Astrocyte (in vitro differentiated cells and primary cell): Measurements from ENCODE around the gene PTPN22. TPM values are rescaled to one million over a fixed set of nuclear protein-coding genes. Genes with fewer than 3 reads are reported as not detected.

ENCODE experiments used
- DNase-seq: peaks from one replicate; pipeline ENCODE4 v3.0.0-alpha.2; 2010; ENCODE audit warnings: low read depth
- FAIRE-seq: peaks from 2 replicates; lab custom pipeline; 2011; peaks lifted over from hg19 to GRCh38; lab: Jason Lieb, UNC
- H2AFZ ChIP-seq: 2 replicates; pipeline ENCODE4 v1.6.0; 2012; ENCODE audit warnings: low read depth, low read length, inconsistent platforms
- H3K27ac ChIP-seq: 2 replicates; pipeline ENCODE4 v1.5.1; 2011; ENCODE audit warnings: low read depth, low read length, inconsistent platforms
- H3K27me3 ChIP-seq: 2 replicates; pipeline ENCODE4 v1.6.0; 2011; ENCODE audit warnings: low read length, inconsistent platforms; ENCODE audit not compliant: insufficient read depth
- H3K36me3 ChIP-seq: 2 replicates; pipeline ENCODE4 v1.5.1; 2011; ENCODE audit warnings: low read length, inconsistent platforms; ENCODE audit not compliant: insufficient read depth
- H3K4me1 ChIP-seq: 2 replicates; pipeline ENCODE4 v1.5.1; 2011; ENCODE audit warnings: low read length, inconsistent platforms; ENCODE audit not compliant: insufficient read depth
- H3K4me2 ChIP-seq: 2 replicates; pipeline ENCODE4 v1.6.0; 2012; ENCODE audit warnings: low read length, inconsistent platforms
- H3K4me3 ChIP-seq: 2 replicates; pipeline ENCODE4 v1.5.1; 2011; ENCODE audit warnings: low read depth, mild to moderate bottlenecking, low read length, inconsistent platforms; ENCODE audit not compliant: insufficient read depth
- H3K79me2 ChIP-seq: 2 replicates; pipeline ENCODE4 v1.6.0; 2012; ENCODE audit warnings: mild to moderate bottlenecking, low read length, inconsistent platforms; ENCODE audit not compliant: insufficient read depth
- H3K9ac ChIP-seq: 2 replicates; pipeline ENCODE4 v1.6.0; 2012; ENCODE audit warnings: mild to moderate bottlenecking, low read length, inconsistent platforms
- H3K9me3 ChIP-seq: 2 replicates; pipeline ENCODE4 v1.5.1; 2012; ENCODE audit warnings: low read depth, mild to moderate bottlenecking, low read length, inconsistent platforms; ENCODE audit not compliant: insufficient read depth
- H4K20me1 ChIP-seq: 2 replicates; pipeline ENCODE4 v1.6.0; 2012; ENCODE audit warnings: low read length, inconsistent platforms; ENCODE audit not compliant: insufficient read depth
- H3K27ac Mint-ChIP-seq: one replicate; pipeline ENCODE4 v1.8.0; 2021; ENCODE audit warnings: mild to moderate bottlenecking, mixed read lengths; ENCODE audit not compliant: unreplicated experiment
- H3K27me3 Mint-ChIP-seq: one replicate; pipeline ENCODE4 v1.8.0; 2021; ENCODE audit warnings: low read depth, mixed read lengths; ENCODE audit not compliant: unreplicated experiment
- H3K36me3 Mint-ChIP-seq: one replicate; pipeline ENCODE4 v1.8.0; 2021; ENCODE audit warnings: low read depth, mixed read lengths; ENCODE audit not compliant: unreplicated experiment
- H3K4me1 Mint-ChIP-seq: one replicate; pipeline ENCODE4 v1.8.0; 2021; ENCODE audit warnings: low read depth, mixed read lengths; ENCODE audit not compliant: unreplicated experiment
- H3K4me3 Mint-ChIP-seq: one replicate; pipeline ENCODE4 v1.8.0; 2021; ENCODE audit warnings: mild to moderate bottlenecking, moderate library complexity, mixed read lengths; ENCODE audit not compliant: unreplicated experiment
- H3K9me3 Mint-ChIP-seq: one replicate; pipeline ENCODE4 v1.8.0; 2021; ENCODE audit warnings: mild to moderate bottlenecking, mixed read lengths; ENCODE audit not compliant: unreplicated experiment
- EZH2 ChIP-seq: IDR thresholded peaks from 2 replicates; pipeline ENCODE4 v1.6.1; 2012; ENCODE audit warnings: mild to moderate bottlenecking, low read length, inconsistent platforms; ENCODE audit not compliant: insufficient read depth
- total RNA-seq: library from RNA; stranded (reverse); gene quantifications from 2 replicates; pipeline ENCODE4 v1.2.1, GENCODE V29; 2021
- TF ChIP-seq, protein P1 (sequence below): IDR thresholded peaks from 2 replicates; pipeline ENCODE4 v1.5.1; 2011; ENCODE audit warnings: low read depth, mild to moderate bottlenecking, inconsistent platforms, low read length, moderate library complexity; ENCODE audit not compliant: insufficient read depth

Gene PTPN22
- total RNA-seq, 1 donor from 2014 or later: 1.3 TPM

DNA sequence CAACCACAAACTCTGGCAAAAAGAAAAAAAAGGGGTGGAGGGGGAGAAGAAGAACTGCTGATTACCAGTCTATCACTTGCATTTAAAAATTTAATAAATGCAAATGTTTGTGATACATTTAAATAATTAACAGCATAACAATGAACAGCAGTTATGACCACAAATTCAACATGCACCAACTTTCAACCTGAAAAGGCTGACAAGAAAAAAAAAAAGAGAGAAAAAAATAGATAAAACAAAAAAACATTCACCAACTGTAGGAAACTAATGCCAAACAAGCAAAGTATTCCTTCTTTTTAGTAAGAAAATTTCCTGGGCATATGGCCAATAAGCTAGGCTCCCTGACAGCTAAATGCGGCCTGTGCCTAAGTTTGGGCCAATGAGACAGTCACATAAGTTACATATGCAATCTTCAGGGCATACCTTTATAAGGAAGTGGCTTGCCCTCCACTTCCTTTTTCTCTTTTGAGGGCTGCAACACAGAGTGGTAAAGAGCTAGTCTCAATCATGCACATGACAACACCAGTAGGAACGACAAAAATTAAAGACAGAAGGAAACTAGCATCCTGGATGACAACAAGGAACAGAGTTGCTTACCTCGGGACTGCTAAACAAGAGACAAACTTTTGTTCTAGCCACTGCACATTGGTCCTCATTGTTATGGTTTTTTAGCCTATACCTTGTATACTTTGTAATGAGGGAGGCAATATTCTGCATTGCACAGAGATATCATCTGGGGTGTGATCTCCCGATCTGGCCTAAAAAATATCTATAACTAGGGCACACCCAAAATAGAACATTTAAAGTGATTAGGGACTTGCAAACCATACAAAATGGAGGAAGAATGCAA lies 88.0 kb downstream of the PTPN22 start:
- Histone ChIP-seq H4K20me1 (peaks cover 41% of the 10 kb centered on the region), H3K27ac (no peak overlapping the region)

DNA sequence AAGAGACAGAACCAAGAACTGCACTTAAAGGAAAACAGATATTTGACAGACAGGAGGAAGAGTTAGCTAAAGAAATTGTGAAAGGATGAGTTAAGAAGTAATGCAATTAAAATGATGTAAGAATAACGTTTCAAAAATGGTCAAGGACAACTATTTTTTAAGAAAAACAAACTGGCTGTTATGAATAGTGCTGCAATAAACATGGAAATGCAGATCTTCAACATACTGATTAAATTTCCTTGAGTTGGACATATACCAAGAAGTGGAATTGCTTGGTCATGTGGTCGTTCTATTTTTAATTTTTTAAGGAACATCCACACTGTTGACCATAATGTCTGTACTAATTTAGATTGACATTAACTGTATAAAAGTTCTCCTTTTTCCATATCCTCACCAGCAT lies 89.1 kb downstream of the PTPN22 start:
- Mint-ChIP-seq H3K27ac (no peak overlapping the region), H3K4me3 (no peak overlapping the region), H3K27me3 (no peaks in the 10 kb centered on the region), H3K4me1 (peaks cover 22% of the 10 kb centered on the region), H3K36me3 (no peaks in the 10 kb centered on the region), H3K9me3 (no peaks in the 10 kb centered on the region)
- Histone ChIP-seq H3K27ac (no peak overlapping the region), H3K9ac (no peak overlapping the region), H3K27me3 (no peaks in the 10 kb centered on the region), H3K4me1 (peaks cover 5% of the 10 kb centered on the region), H3K79me2 (peaks cover 85% of the 10 kb centered on the region), H3K9me3 (no peaks in the 10 kb centered on the region), H2AFZ (no peak overlapping the region), H4K20me1 (peaks cover 41% of the 10 kb centered on the region), H3K36me3 (no peaks in the 10 kb centered on the region), H3K4me2 (no peak overlapping the region), H3K4me3 (no peak overlapping the region)
- TF ChIP-seq, protein P1, sequence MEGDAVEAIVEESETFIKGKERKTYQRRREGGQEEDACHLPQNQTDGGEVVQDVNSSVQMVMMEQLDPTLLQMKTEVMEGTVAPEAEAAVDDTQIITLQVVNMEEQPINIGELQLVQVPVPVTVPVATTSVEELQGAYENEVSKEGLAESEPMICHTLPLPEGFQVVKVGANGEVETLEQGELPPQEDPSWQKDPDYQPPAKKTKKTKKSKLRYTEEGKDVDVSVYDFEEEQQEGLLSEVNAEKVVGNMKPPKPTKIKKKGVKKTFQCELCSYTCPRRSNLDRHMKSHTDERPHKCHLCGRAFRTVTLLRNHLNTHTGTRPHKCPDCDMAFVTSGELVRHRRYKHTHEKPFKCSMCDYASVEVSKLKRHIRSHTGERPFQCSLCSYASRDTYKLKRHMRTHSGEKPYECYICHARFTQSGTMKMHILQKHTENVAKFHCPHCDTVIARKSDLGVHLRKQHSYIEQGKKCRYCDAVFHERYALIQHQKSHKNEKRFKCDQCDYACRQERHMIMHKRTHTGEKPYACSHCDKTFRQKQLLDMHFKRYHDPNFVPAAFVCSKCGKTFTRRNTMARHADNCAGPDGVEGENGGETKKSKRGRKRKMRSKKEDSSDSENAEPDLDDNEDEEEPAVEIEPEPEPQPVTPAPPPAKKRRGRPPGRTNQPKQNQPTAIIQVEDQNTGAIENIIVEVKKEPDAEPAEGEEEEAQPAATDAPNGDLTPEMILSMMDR: no peak
- no peak for TF ChIP-seq EZH2
- DNase-seq (no peak), FAIRE-seq (no peak)

More for the DNA sequence above, 88.0 kb downstream of the PTPN22 start:
- H3K9ac ChIP-seq: no peak overlapping the region
- H3K27me3 Mint-ChIP-seq: no peaks in the 10 kb centered on the region
- H3K9me3 ChIP-seq: no peaks in the 10 kb centered on the region
- FAIRE-seq (no peak), DNase-seq (peak; percentile 43)
- H3K4me2 ChIP-seq: peak overlapping the region; percentile 27
- no peaks in the 10 kb centered on the region for H3K27me3 ChIP-seq
- peaks cover 94% of the 10 kb centered on the region for H3K79me2 ChIP-seq
- peaks cover 5% of the 10 kb centered on the region for H3K4me1 ChIP-seq
- no peak overlapping the region for H2AFZ ChIP-seq
- H3K4me1 Mint-ChIP-seq: peaks cover 22% of the 10 kb centered on the region
- no peaks in the 10 kb centered on the region for H3K36me3 ChIP-seq
- H3K4me3 Mint-ChIP-seq: no peak overlapping the region
- TF ChIP-seq EZH2: no peak
- TF ChIP-seq, protein P1: no peak
- no peaks in the 10 kb centered on the region for H3K36me3 Mint-ChIP-seq
- H3K27ac Mint-ChIP-seq: peak overlapping the region; percentile 35
- H3K4me3 ChIP-seq: no peak overlapping the region
- H3K9me3 Mint-ChIP-seq: no peaks in the 10 kb centered on the region
